Neuronal stem cell (in vitro differentiated cells): ENCODE measurements around the gene PPARD.

Experiments used
- DNase-seq: peaks from one replicate; pipeline ENCODE4 v3.0.0-alpha.2; 2013; ENCODE audit warnings: low spot score
- H2AFZ ChIP-seq: one replicate; pipeline ENCODE4 v1.6.1; 2013; ENCODE audit warnings: mild to moderate bottlenecking, low read length, inconsistent platforms
- H2AK5ac ChIP-seq: 2 replicates; pipeline ENCODE4 v1.6.1; 2013; ENCODE audit warnings: low read depth, mild to moderate bottlenecking, inconsistent platforms, low read length, moderate library complexity, mixed read lengths
- H2BK120ac ChIP-seq: 2 replicates; pipeline ENCODE4 v1.6.1; 2013; ENCODE audit warnings: low read depth, mild to moderate bottlenecking, inconsistent platforms, low read length, moderate library complexity, mixed read lengths
- H2BK12ac ChIP-seq: one replicate; pipeline ENCODE4 v1.6.1; 2013; ENCODE audit warnings: low read length, inconsistent platforms
- H2BK15ac ChIP-seq: 2 replicates; pipeline ENCODE4 v1.6.1; 2013; ENCODE audit warnings: mild to moderate bottlenecking, low read length, inconsistent platforms, mixed read lengths
- H2BK5ac ChIP-seq: one replicate; pipeline ENCODE4 v1.6.1; 2013; ENCODE audit warnings: inconsistent platforms, mild to moderate bottlenecking, low read length, moderate library complexity
- H3K14ac ChIP-seq: one replicate; pipeline ENCODE4 v1.6.1; 2013; ENCODE audit warnings: low read length, inconsistent platforms
- H3K18ac ChIP-seq: 2 replicates; pipeline ENCODE4 v1.6.1; 2013; ENCODE audit warnings: low read length, inconsistent platforms
- H3K23ac ChIP-seq: 2 replicates; pipeline ENCODE4 v1.6.1; 2013; ENCODE audit warnings: low read depth, mild to moderate bottlenecking, mixed read lengths, low read length, inconsistent platforms; ENCODE audit not compliant: poor library complexity
- H3K27ac ChIP-seq: replicated peaks from 3 replicates; pipeline ENCODE4 v1.5.1; 2013; ENCODE audit warnings: low read length, inconsistent platforms
- H3K27me3 ChIP-seq, 3 experiments: 2 replicates each; pipeline ENCODE4 v1.6.1; 2013; ENCODE audit warnings: low read length in 3 of 3, mild to moderate bottlenecking in 2 of 3, inconsistent platforms in 1 of 3, low read depth in 1 of 3, mixed read lengths in 1 of 3, moderate library complexity in 1 of 3; ENCODE audit not compliant: control insufficient read depth in 3 of 3, insufficient read depth in 3 of 3
- H3K36me3 ChIP-seq, 2 donors: replicated peaks in 1 of 2; 2 replicates each; pipeline ENCODE4 v1.6.1; 2013; ENCODE audit warnings: low read length in 2 of 2; ENCODE audit not compliant: control insufficient read depth in 2 of 2, insufficient read depth in 2 of 2
- H3K4ac ChIP-seq: 2 replicates; pipeline ENCODE4 v1.6.1; 2013; ENCODE audit warnings: inconsistent platforms, mild to moderate bottlenecking, low read length, moderate library complexity
- H3K4me1 ChIP-seq, 2 donors: 1 replicate in 1 of 2; 2 replicates in 1 of 2; pipeline ENCODE4 v1.6.1; 2013; ENCODE audit warnings: low read length in 2 of 2, low read depth in 1 of 2; ENCODE audit not compliant: control insufficient read depth in 2 of 2, insufficient read depth in 1 of 2
- H3K4me2 ChIP-seq: one replicate; pipeline ENCODE4 v1.6.1; 2013; ENCODE audit warnings: mild to moderate bottlenecking, low read length, inconsistent platforms; ENCODE audit not compliant: insufficient read depth, poor library complexity, severe bottlenecking
- H3K4me3 ChIP-seq, 2 donors: 2 replicates each; pipeline ENCODE4 v1.5.1; 2013; ENCODE audit warnings: low read length in 2 of 2, mild to moderate bottlenecking in 2 of 2, inconsistent platforms in 1 of 2, moderate library complexity in 1 of 2
- H3K79me1 ChIP-seq: one replicate; pipeline ENCODE4 v1.6.1; 2013; ENCODE audit warnings: low read depth, mild to moderate bottlenecking, inconsistent platforms, low read length, moderate library complexity
- H3K9ac ChIP-seq: one replicate; pipeline ENCODE4 v1.6.1; 2013; ENCODE audit warnings: mild to moderate bottlenecking, low read depth, low read length, inconsistent platforms; ENCODE audit not compliant: poor library complexity
- H3K9me3 ChIP-seq, 2 donors: replicated peaks in 1 of 2; 2 replicates each; pipeline versions ENCODE3 to v1.6.1; 2013; ENCODE audit warnings: low read length in 2 of 2, mild to moderate bottlenecking in 2 of 2, inconsistent platforms in 1 of 2, low read depth in 1 of 2, mixed read lengths in 1 of 2, moderate library complexity in 1 of 2; ENCODE audit not compliant: control insufficient read depth in 2 of 2, insufficient read depth in 1 of 2
- H4K8ac ChIP-seq: one replicate; pipeline ENCODE4 v1.6.1; 2013; ENCODE audit warnings: low read depth, mild to moderate bottlenecking, inconsistent platforms, low read length, moderate library complexity
- H4K91ac ChIP-seq: one replicate; pipeline ENCODE4 v1.6.1; 2013; ENCODE audit warnings: low read length, low read depth, mild to moderate bottlenecking, inconsistent platforms; ENCODE audit not compliant: poor library complexity
- WGBS, 2 donors: extraction: QIAGEN DNeasy Blood & Tissue Kit; methylation state at CpG; one replicate each; pipeline ENCODE4 v1.1.7; 2013; ENCODE audit warnings: missing lambda C conversion rate in 2 of 2, mixed read lengths in 1 of 2; ENCODE audit not compliant: insufficient read length in 2 of 2, insufficient replicate concordance in 1 of 2; ENCODE audit errors: extremely low coverage in 2 of 2; 5-methylcytosine and 5-hydroxymethylcytosine counted together

Gene PPARD

DNA sequence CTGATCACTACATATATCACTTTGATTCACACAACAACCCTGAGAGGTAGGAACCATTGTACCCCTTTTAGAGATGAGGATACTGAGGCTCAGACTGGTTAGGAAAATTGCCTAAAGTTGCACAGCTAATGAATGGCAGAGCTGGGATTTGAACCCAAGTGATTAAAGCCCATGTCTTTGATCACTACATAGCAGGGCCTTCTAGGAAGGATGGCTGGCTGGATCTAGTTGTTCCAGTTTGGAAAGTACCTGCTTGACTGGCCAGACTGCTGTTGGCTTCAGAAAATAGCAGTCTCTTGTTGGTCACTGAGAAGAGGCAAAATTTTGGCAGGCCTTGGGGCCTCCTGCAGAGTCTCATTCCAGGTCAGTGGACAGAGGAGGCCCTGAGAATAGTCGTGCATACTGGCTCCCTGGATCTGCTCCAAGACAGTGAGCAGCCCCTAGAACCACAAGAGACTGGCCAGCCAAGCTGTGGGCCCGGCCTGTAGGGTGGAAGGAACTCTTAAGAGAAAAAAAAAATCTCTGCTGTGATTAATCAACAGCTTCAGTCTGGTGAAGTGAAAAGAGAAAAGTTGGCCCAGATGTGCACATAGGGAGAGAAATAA is 17.5 kb downstream of the PPARD start:
- Histone ChIP-seq H3K27ac (no peak overlapping the region), H3K18ac (no peak overlapping the region), H2BK5ac (no peak overlapping the region), H2BK120ac (no peak overlapping the region), H3K9me3 (no peaks in the 10 kb centered on the region), H2AK5ac (no peak overlapping the region), H2BK15ac (no peak overlapping the region), H3K4me2 (no peak overlapping the region), H3K36me3 (peaks cover 6 to 24% of the 10 kb centered on the region in 2 donors), H2AFZ (no peak overlapping the region), H3K23ac (no peak overlapping the region), H3K14ac (no peak overlapping the region), H3K79me1 (peaks cover 2% of the 10 kb centered on the region), H2BK12ac (no peak overlapping the region), H3K9ac (no peak overlapping the region), H3K4me3 (no peak overlapping the region), H3K27me3 (no peaks in the 10 kb centered on the region), H4K91ac (no peak overlapping the region), H3K4me1 (peaks cover 0 to 10% of the 10 kb centered on the region in 2 donors), H3K4ac (no peak overlapping the region), H4K8ac (no peak overlapping the region)
- WGBS, 2 donors: no CpG with 5 or more reads among the region's 2 CpGs
- no peak for DNase-seq

DNA sequence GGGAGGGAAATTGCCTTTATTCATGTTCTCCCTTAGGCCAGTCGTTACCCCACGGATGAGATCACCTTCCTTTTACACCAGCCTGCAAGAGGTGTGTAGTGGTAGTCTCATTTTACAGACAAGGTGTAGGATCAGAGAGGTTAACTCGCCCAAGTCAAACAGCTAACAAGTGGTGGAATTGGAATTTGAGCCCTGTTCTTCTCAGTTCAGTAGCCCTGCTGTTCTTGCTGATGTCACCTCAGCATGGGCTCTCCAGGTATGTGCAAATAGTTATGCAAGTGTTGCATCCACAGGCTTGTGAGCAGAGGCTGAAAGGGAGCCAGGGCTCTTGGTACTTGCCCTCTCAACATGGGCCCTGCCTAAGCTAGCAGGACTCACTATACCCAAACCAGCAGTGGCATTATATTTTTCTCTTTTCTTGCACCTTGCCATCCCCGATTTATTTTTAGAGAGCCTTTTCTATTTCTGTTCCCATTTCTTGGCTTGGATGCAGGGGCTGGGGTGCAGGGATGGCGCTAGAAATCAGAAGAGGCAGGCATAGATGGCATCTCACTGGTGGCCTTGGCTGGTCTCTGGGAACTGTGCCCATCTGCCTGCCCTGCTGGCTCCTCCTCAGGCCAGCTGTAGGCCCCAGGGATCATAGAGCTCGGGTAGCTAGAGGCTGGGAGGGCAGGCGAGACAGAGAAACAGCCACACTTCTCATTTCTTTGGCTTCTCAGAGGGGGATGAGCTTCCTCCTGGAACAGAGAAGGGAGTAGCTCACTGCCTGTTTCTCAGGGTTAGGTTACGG is 18.2 kb downstream of the PPARD start:
- DNase-seq: no peak
- Histone ChIP-seq H3K27ac (no peak overlapping the region), H3K18ac (peak overlapping the region; percentile 15), H2BK12ac (no peak overlapping the region), H4K91ac (no peak overlapping the region), H2BK15ac (no peak overlapping the region), H3K4me3 (no peak overlapping the region), H3K23ac (no peak overlapping the region), H2BK120ac (no peak overlapping the region), H2BK5ac (no peak overlapping the region), H3K4me1 (peaks cover 0 to 10% of the 10 kb centered on the region in 2 donors), H3K9ac (no peak overlapping the region), H4K8ac (no peak overlapping the region), H3K9me3 (no peaks in the 10 kb centered on the region), H3K4ac (no peak overlapping the region), H3K79me1 (peaks cover 2% of the 10 kb centered on the region), H2AFZ (no peak overlapping the region), H3K36me3 (peaks cover 6 to 20% of the 10 kb centered on the region in 2 donors), H2AK5ac (no peak overlapping the region), H3K27me3 (no peaks in the 10 kb centered on the region), H3K14ac (no peak overlapping the region), H3K4me2 (no peak overlapping the region)
- no CpG with 5 or more reads among the region's 8 CpGs for WGBS, 2 donors

DNA sequence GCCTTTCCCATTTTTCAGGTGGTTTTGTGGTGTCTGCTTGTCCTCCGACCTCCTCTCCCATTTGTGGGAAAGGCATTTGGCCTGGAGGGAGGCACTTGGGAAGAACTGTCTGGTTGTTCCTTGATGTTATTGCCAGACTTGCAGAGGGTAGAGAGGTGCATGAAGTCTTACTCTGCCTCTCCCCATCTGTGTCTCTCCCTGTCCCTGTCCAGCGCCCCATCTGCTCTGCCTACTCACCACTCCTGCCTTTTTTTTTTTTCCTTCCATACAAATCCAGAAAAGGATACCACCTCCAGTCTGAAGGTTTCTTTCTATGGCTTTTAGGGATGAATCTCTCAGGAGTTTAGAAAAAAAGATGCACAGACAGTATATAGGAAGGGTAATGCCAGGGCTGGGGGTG is 19.8 kb downstream of the PPARD start:
- Histone ChIP-seq H3K27ac (no peak overlapping the region), H3K4me1 (peaks cover 0 to 10% of the 10 kb centered on the region in 2 donors), H2AFZ (no peak overlapping the region), H2BK5ac (no peak overlapping the region), H3K4me2 (no peak overlapping the region), H3K14ac (no peak overlapping the region), H3K4ac (no peak overlapping the region), H3K18ac (no peak overlapping the region), H3K4me3 (no peak overlapping the region), H4K8ac (no peak overlapping the region), H3K36me3 (peaks cover under 1 to 6% of the 10 kb centered on the region in 2 donors), H3K27me3 (no peaks in the 10 kb centered on the region), H2BK12ac (no peak overlapping the region), H3K9ac (no peak overlapping the region), H3K79me1 (peaks cover 2% of the 10 kb centered on the region), H2AK5ac (peak overlapping the region; percentile 6), H3K9me3 (no peaks in the 10 kb centered on the region), H2BK15ac (no peak overlapping the region), H4K91ac (no peak overlapping the region), H3K23ac (no peak overlapping the region), H2BK120ac (no peak overlapping the region)
- WGBS, 2 donors: no CpG with 5 or more reads among the region's 2 CpGs
- no peak for DNase-seq

DNA sequence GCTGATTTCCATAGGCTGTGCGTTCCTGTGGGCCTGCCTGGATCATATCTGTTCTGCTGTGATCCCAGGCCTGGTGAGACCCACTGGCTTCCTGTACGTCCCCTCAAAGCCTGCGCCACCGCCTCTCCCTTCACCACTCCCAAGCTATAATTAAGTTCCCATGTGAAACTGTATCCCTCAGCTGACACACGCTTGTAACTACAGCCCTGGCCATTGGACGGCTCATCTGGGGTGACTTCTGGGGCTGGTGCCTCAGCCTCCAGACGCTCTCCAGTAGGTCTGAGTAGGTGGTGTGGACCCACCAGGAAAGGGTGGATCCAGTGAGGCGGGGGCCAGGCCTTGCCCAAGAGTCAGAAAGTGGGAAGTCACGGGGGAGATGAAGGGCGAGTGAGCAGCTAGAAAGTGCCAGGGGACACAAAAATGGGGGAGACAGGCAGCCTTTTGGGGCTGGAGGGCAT is 21.0 kb downstream of the PPARD start:
- peak overlapping the region; percentile 15 for H3K27ac ChIP-seq
- no peaks in the 10 kb centered on the region for H3K9me3 ChIP-seq
- H2AFZ ChIP-seq: no peak overlapping the region
- no peak overlapping the region for H3K14ac ChIP-seq
- no peaks in the 10 kb centered on the region for H3K27me3 ChIP-seq
- H2AK5ac ChIP-seq: no peak overlapping the region
- no peak overlapping the region for H2BK120ac ChIP-seq
- H2BK12ac ChIP-seq: no peak overlapping the region
- H3K18ac ChIP-seq: peak overlapping the region; percentile 31
- H4K8ac ChIP-seq: no peak overlapping the region
- WGBS, 2 donors: no CpG with 5 or more reads among the region's 10 CpGs
- peak overlapping the region; percentile 62 for H2BK15ac ChIP-seq
- H3K79me1 ChIP-seq: peaks cover 2% of the 10 kb centered on the region
- no peak overlapping the region for H3K4me2 ChIP-seq
- no peak overlapping the region for H3K9ac ChIP-seq
- H3K4me3 ChIP-seq: no peak overlapping the region
- no peak overlapping the region for H3K23ac ChIP-seq
- H4K91ac ChIP-seq: no peak overlapping the region
- H3K4me1 ChIP-seq: peaks cover 0 to 10% of the 10 kb centered on the region in 2 donors
- H3K4ac ChIP-seq: no peak overlapping the region
- peak overlapping the region; percentile 43 for H2BK5ac ChIP-seq
- no peaks in the 10 kb centered on the region for H3K36me3 ChIP-seq
- DNase-seq: no peak
